ENCODE results near the gene PRUNE2. TPM values are rescaled to one million over a fixed set of nuclear protein-coding genes. Genes with fewer than 3 reads are reported as not detected.
"Not testable (repeated sequence)": the region's sequence is repeated elsewhere in the genome, so short reads cannot be mapped to it uniquely, and the experiment has no call there.

Gene PRUNE2
- total RNA-seq, 4 donors from 2014 or later: 67.6 to 105 (median 95.6) TPM

- Histone ChIP-seq H3K36me3 (no peaks in the 10 kb centered on the region), H3K4me3 (no peak overlapping the region), H3K4me1 (no peaks in the 10 kb centered on the region), H3K9me3 (no peaks in the 10 kb centered on the region), H3K27ac (no peak overlapping the region), H3K27me3 (no peaks in the 10 kb centered on the region)
- in situ Hi-C loops (cut with MboI; ENCODE audit: low pct_ligation_motif_present in 1 of 4, low pct_unique_long_range_greater_than_20kb in 1 of 4, low sequenced_read_pairs in 3 of 4): no loop called here
- 54 to 67% methylated on average over 3 of the region's 3 CpGs for WGBS, 2 donors (ENCODE audit: low coverage in 1 of 2)
- no peak for TF ChIP-seq POLR2A (IDR thresholded peaks at IDR 0.05)
- TF ChIP-seq POLR2AphosphoS5 (IDR thresholded peaks at IDR 0.05): no peak
- TF ChIP-seq CTCF (IDR thresholded peaks at IDR 0.05): no peak
- TF ChIP-seq EP300 (IDR thresholded peaks at IDR 0.05; ENCODE audit: low read depth): no peak
- intact Hi-C loops (cut with DNase I; ENCODE audit: low total_unique reads): no loop called here
- no peak for DNase-seq
Observed at GRCh38 chr9:76743931-76744330, 162.0 kb downstream of the PRUNE2 start.

GRCh38 chr9:76742890-76743289 lies 163.0 kb downstream of the PRUNE2 start:
- H3K27ac ChIP-seq; intact Hi-C loops (cut with DNase I; ENCODE audit: low total_unique reads); H3K4me3 ChIP-seq; H3K4me1 ChIP-seq; in situ Hi-C loops (cut with MboI; ENCODE audit: low pct_ligation_motif_present in 1 of 4, low pct_unique_long_range_greater_than_20kb in 1 of 4, low sequenced_read_pairs in 3 of 4); H3K9me3 ChIP-seq; H3K27me3 ChIP-seq; H3K36me3 ChIP-seq; DNase-seq: not testable (repeated sequence)
- 81 to 88% methylated on average over 3 to 4 of the region's 4 CpGs for WGBS, 2 donors (ENCODE audit: low coverage in 1 of 2)

- no peak overlapping the region for H3K27ac ChIP-seq
- no peaks in the 10 kb centered on the region for H3K27me3 ChIP-seq
- no peaks in the 10 kb centered on the region for H3K9me3 ChIP-seq
- no peak overlapping the region for H3K4me3 ChIP-seq
- in situ Hi-C loops (cut with MboI; ENCODE audit: low pct_ligation_motif_present in 1 of 4, low pct_unique_long_range_greater_than_20kb in 1 of 4, low sequenced_read_pairs in 3 of 4) (no loop called here), intact Hi-C loops (cut with DNase I; ENCODE audit: low total_unique reads) (no loop called here)
- no peak for DNase-seq
- H3K36me3 ChIP-seq: no peaks in the 10 kb centered on the region
- no peaks in the 10 kb centered on the region for H3K4me1 ChIP-seq
- no peak for TF ChIP-seq CTCF (IDR thresholded peaks at IDR 0.05)
- TF ChIP-seq POLR2A (IDR thresholded peaks at IDR 0.05): no peak
- TF ChIP-seq POLR2AphosphoS5 (IDR thresholded peaks at IDR 0.05): no peak
- TF ChIP-seq EP300 (IDR thresholded peaks at IDR 0.05; ENCODE audit: low read depth): no peak
- 81 to 84% methylated on average over 5 of the region's 5 CpGs for WGBS, 2 donors (ENCODE audit: low coverage in 1 of 2)
Observed at GRCh38 chr9:76741524-76741923, 164.4 kb downstream of the PRUNE2 start.

GRCh38 chr9:76738402-76738801 lies 167.5 kb downstream of the PRUNE2 start:
- in situ Hi-C loops (cut with MboI; ENCODE audit: low pct_ligation_motif_present in 1 of 4, low pct_unique_long_range_greater_than_20kb in 1 of 4, low sequenced_read_pairs in 3 of 4): no loop called here
- no peak for DNase-seq
- H3K4me3 ChIP-seq: no peak overlapping the region
- H3K36me3 ChIP-seq: no peaks in the 10 kb centered on the region
- H3K27ac ChIP-seq: no peak overlapping the region
- WGBS, 2 donors (ENCODE audit: low coverage in 1 of 2): 85 to 88% methylated on average over 5 of the region's 5 CpGs
- H3K4me1 ChIP-seq: no peaks in the 10 kb centered on the region
- H3K27me3 ChIP-seq: no peaks in the 10 kb centered on the region
- no peaks in the 10 kb centered on the region for H3K9me3 ChIP-seq
- intact Hi-C loops (cut with DNase I; ENCODE audit: low total_unique reads): no loop called here
- TF ChIP-seq POLR2A (IDR thresholded peaks at IDR 0.05) (no peak), EP300 (IDR thresholded peaks at IDR 0.05; ENCODE audit: low read depth) (no peak), CTCF (IDR thresholded peaks at IDR 0.05) (no peak), POLR2AphosphoS5 (IDR thresholded peaks at IDR 0.05) (no peak)

DNA sequence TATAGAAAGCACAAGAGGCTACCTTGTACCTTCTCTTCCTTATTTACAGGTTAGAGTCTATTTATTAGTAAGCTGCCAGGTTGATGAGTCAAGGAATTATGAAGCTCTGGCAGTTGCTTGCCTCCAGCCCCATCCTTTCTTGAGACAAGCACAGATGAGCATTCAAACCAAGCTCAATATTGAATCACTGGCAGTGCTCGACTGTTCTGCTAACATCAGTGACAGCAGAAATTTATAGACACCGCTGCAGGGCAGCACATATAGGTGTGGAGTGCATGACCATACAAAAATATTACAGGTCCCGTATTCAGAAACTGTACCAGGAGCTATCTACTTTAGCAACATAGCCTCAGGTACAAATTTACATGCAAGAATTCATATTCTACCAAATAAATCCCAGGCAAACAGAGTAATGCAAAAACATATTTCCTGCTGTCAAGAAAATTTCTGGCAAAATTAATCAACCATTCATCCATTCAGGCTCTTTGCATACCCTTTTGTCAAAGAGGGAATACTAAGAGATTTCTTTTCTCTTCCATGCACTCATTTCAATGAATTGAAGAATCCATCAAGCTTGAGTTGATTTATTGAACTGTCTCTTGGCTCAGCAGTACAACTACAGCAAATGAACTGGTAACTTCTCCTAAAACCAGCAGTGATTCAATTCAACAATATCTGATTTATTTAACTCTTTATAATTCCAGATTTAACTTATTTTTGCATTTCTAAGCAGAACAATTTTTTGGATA lies 168.6 kb downstream of the PRUNE2 start:
- no peak for DNase-seq
- Histone ChIP-seq H3K27ac (no peak overlapping the region), H3K4me1 (no peaks in the 10 kb centered on the region), H3K27me3 (no peaks in the 10 kb centered on the region), H3K9me3 (no peaks in the 10 kb centered on the region), H3K4me3 (no peak overlapping the region), H3K36me3 (no peaks in the 10 kb centered on the region)
- TF ChIP-seq EP300 (IDR thresholded peaks at IDR 0.05; ENCODE audit: low read depth) (no peak), POLR2A (IDR thresholded peaks at IDR 0.05) (no peak), POLR2AphosphoS5 (IDR thresholded peaks at IDR 0.05) (no peak), CTCF (IDR thresholded peaks at IDR 0.05) (no peak)
- in situ Hi-C loops (cut with MboI; ENCODE audit: low pct_ligation_motif_present in 1 of 4, low pct_unique_long_range_greater_than_20kb in 1 of 4, low sequenced_read_pairs in 3 of 4) (no loop called here), intact Hi-C loops (cut with DNase I; ENCODE audit: low total_unique reads) (no loop called here)
- WGBS, 2 donors (ENCODE audit: low coverage in 1 of 2): 77 to 95% methylated on average over 2 to 3 of the region's 3 CpGs

All from transverse colon (tissue), 4 donors.